GM18951 (cell line): ENCODE data around the gene HERC6.

Source experiments
- POLR2A ChIP-seq: IDR thresholded peaks from 4 replicates; pipeline ENCODE4 v1.6.1; 2011; ENCODE audit warnings: mild to moderate bottlenecking; ENCODE audit not compliant: insufficient read length, insufficient read depth; ENCODE audit errors: extremely low read depth
- in situ Hi-C: fragments of 300-500 bp; cut with MboI; formaldehyde crosslinking; loops from one replicate; pipeline ENCODE4 v1.12.0; 2022; ENCODE audit warnings: low sequenced_read_pairs, mixed read lengths, inconsistent platforms; ENCODE audit not compliant: unreplicated experiment

The HERC6 gene

DNA sequence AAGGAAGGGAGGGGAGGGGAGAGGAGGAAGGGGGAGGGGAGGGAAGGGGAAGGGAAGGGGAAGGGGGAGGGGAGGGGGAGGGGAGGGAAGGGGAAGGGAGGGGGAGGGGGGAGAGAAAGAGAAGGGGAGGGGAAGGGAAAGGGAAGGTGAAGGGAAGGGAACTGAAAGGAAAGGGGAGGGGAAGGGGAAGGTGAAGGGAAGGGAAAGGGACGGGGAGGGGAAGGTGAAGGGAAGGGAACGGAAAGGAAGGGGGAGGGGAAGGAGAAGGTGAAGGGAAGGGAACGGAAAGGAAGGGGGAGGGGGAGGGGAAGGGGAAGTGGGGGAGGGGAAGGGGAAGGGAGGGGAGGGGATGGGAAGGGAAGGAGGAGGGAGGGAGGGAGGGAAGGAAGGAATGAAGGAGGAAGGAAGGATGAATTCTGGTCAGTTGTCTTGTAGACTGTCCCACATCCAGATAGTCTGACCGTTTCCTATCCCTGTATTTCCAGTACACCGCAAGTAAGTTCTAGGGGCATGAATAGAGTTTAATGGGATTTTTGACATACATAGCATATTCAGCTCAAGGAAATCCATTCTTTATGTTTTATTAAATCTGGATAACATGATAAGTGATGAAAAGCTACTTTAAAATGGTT, 98.7 kb downstream of the HERC6 start:
- no peak for TF ChIP-seq POLR2A
- in situ Hi-C loops: no loop called here

GRCh38 chr4:88478247-88478646, 99.6 kb downstream of the HERC6 start:
- in situ Hi-C loops: no loop called here
- TF ChIP-seq POLR2A: no peak

DNA sequence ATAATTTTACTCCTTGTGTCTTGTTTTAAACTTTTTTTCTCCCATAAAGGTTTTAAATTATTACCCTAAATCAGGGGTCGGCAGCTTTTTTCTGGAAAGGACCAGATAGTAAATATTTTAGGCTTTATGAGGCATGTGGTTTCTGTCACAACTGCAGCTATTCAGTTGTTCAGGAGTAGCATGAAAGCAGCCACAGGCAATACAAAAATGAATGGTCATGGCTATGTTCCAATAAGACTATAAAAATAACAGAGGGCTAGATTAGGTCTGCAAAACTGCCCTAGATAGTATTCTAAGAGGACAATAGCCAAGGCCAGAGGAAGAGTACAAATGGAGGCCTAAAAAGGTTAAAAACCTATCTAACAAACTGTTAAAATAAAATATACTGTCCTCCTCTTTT, 102.9 kb downstream of the HERC6 start:
- in situ Hi-C loops: no loop called here

GRCh38 chr4:88489100-88489761, 110.6 kb downstream of the HERC6 start:
- in situ Hi-C loops: no loop called here
- TF ChIP-seq POLR2A: no peak

More for the DNA sequence above, 102.9 kb downstream of the HERC6 start:
- TF ChIP-seq POLR2A: no peak
